Sigmoid colon (tissue), 7 donors: ENCODE results near the gene ADO. TPM values are rescaled to one million over a fixed set of nuclear protein-coding genes. Genes with fewer than 3 reads are reported as not detected.

Experiments
- DNase-seq: peaks from one replicate; pipeline ENCODE4 v3.0.0-alpha.2; 2019
- H3K27ac ChIP-seq, 4 donors: fragments of 200-600 bp; sonication (generic); one replicate each; pipeline ENCODE4 v1.5.1; 2016 to 2019; ENCODE audit warnings: mild to moderate bottlenecking in 1 of 4
- H3K27me3 ChIP-seq, 3 donors: fragments of 200-600 bp; sonication (generic); one replicate each; pipeline ENCODE4 v1.5.1; 2019; ENCODE audit warnings: mild to moderate bottlenecking in 1 of 3
- H3K36me3 ChIP-seq, 4 donors: fragments of 200-600 bp; sonication (generic); one replicate each; pipeline ENCODE4 v1.5.1; 2016 to 2019
- H3K4me1 ChIP-seq, 4 donors: fragments of 200-600 bp; sonication (generic); one replicate each; pipeline ENCODE4 v1.5.1; 2017 to 2019
- H3K4me3 ChIP-seq, 4 donors: fragments of 200-600 bp; sonication (generic); one replicate each; pipeline ENCODE4 v1.5.1; 2017 to 2019; ENCODE audit warnings: mild to moderate bottlenecking in 2 of 4, moderate library complexity in 1 of 4
- H3K9me3 ChIP-seq, 4 donors: fragments of 200-600 bp in 3 of 4; sonication (generic) in 3 of 4; one replicate each; pipeline versions ENCODE4 v1.5.1 to v1.6.1; 2013 to 2019
- CTCF ChIP-seq, 4 experiments: fragments of 450-650 bp in 3 of 4; fragments of 200-600 bp in 1 of 4; IDR thresholded peaks; one replicate each; pipeline ENCODE4 v1.5.1; 2016 to 2019; ENCODE audit warnings: antibody characterized with exemption in 4 of 4, mild to moderate bottlenecking in 3 of 4, moderate library complexity in 2 of 4
- EP300 ChIP-seq, 4 donors: sonication (generic); formaldehyde crosslinking; IDR thresholded peaks; one replicate each; pipeline ENCODE4 v1.6.1; 2017; ENCODE audit warnings: antibody characterized with exemption in 4 of 4
- POLR2A ChIP-seq, 2 donors: fragments of 450-650 bp; IDR thresholded peaks; one replicate each; pipeline ENCODE4 v1.6.1; 2016; ENCODE audit warnings: antibody characterized with exemption in 2 of 2, mild to moderate bottlenecking in 2 of 2, moderate library complexity in 2 of 2
- POLR2AphosphoS5 ChIP-seq, 4 donors: sonication (generic); formaldehyde crosslinking; IDR thresholded peaks; one replicate each; pipeline ENCODE4 v1.6.1; 2017; ENCODE audit warnings: antibody characterized with exemption in 4 of 4
- WGBS, 2 donors: extraction: QIAGEN DNeasy Blood & Tissue Kit; methylation state at CpG; one replicate each; pipeline ENCODE4 v1.1.7; 2013; 5-methylcytosine and 5-hydroxymethylcytosine counted together
- intact Hi-C: fragments of 100-400 bp; cut with DNase I; formaldehyde crosslinking; loops from one replicate; pipeline ENCODE4 v1.15.1; 2023
- polyA plus RNA-seq, 3 donors: library from polyadenylated mRNA; stranded (reverse); fragments of 200-250 nt; gene quantifications; one replicate each; pipeline ENCODE4 v1.2.3, GENCODE V29; 2013
- total RNA-seq, 4 donors: library from RNA; depleted of rRNA; stranded (reverse); fragments of >200 nt; gene quantifications; one replicate each; pipeline ENCODE4 v1.1.0, GENCODE V29; 2016
- donor health status: healthy with polysubstance abuse.
- donor health status: Bipolar disorder and iron deficiency.
- donor health status: healthy.

The ADO gene
- 10 to 100 TPM; 13.0 to 18.9 (median 18.0) TPM for total RNA-seq
- 1 to 10 TPM; 5.4 to 8.1 (median 7.4) TPM for polyA plus RNA-seq

GRCh38 chr10:62804356-62805230 lies at the start of gene ADO:
Gene ADO (plus strand): TSS chr10:62804720. CDS start chr10:62805060, 340 bp downstream.
- Histone ChIP-seq H3K4me3 (peak within 1 kb of the TSS; percentile 78 to 85 (median 78)), H3K4me1 (peaks cover 0 to 40% (median 38%) of the 10 kb centered on the region in 4 donors), H3K36me3 (no peaks in the 10 kb centered on the region), H3K27ac (peak within 1 kb of the TSS; percentile 91 to 95 (median 94)), H3K9me3 (no peaks in the 10 kb centered on the region), H3K27me3 (no peaks in the 10 kb centered on the region)
- peak; percentile 93 for DNase-seq
- TF ChIP-seq CTCF (IDR thresholded peaks at IDR 0.05) (no peak), POLR2AphosphoS5 (IDR thresholded peaks at IDR 0.05) (peak; percentile 62 to 87 (median 85)), EP300 (IDR thresholded peaks at IDR 0.05) (peak in 1 of 4 donors; percentile 38), POLR2A (IDR thresholded peaks at IDR 0.05) (peak; percentile 6 to 31)
- intact Hi-C loops = loop anchor here (2.0 to 10.0 kb wide), 6 partner anchors 14 to 920 kb away; partner anchors contain the start of gene NRBF2
- WGBS, 2 donors = 0% methylated on average over 87 of the region's 87 CpGs

GRCh38 chr10:62754963-62755362 lies 49.6 kb upstream of the ADO start:
- Histone ChIP-seq H3K4me1 (no peaks in the 10 kb centered on the region), H3K4me3 (no peak overlapping the region), H3K27me3 (no peaks in the 10 kb centered on the region), H3K9me3 (no peaks in the 10 kb centered on the region), H3K27ac (no peak overlapping the region), H3K36me3 (no peaks in the 10 kb centered on the region)
- DNase-seq = no peak
- TF ChIP-seq CTCF (IDR thresholded peaks at IDR 0.05) (no peak), POLR2AphosphoS5 (IDR thresholded peaks at IDR 0.05) (no peak), POLR2A (IDR thresholded peaks at IDR 0.05) (no peak), EP300 (IDR thresholded peaks at IDR 0.05) (no peak)
- intact Hi-C loops = no loop called here
- WGBS, 2 donors = 90 to 92% methylated on average over 1 of the region's 1 CpG

GRCh38 chr10:62755662-62756653 lies 48.6 kb upstream of the ADO start:
- no peak overlapping the region for H3K27ac ChIP-seq
- intact Hi-C loops = no loop called here
- no peaks in the 10 kb centered on the region for H3K9me3 ChIP-seq
- no peaks in the 10 kb centered on the region for H3K36me3 ChIP-seq
- no peaks in the 10 kb centered on the region for H3K4me1 ChIP-seq
- no peak for DNase-seq
- H3K27me3 ChIP-seq = no peaks in the 10 kb centered on the region
- 68 to 69% methylated on average over 8 of the region's 8 CpGs for WGBS, 2 donors
- TF ChIP-seq POLR2A (IDR thresholded peaks at IDR 0.05) = no peak
- no peak for TF ChIP-seq POLR2AphosphoS5 (IDR thresholded peaks at IDR 0.05)
- TF ChIP-seq CTCF (IDR thresholded peaks at IDR 0.05) = no peak
- TF ChIP-seq EP300 (IDR thresholded peaks at IDR 0.05) = no peak
- no peak overlapping the region for H3K4me3 ChIP-seq

GRCh38 chr10:62759599-62760175 lies 44.8 kb upstream of the ADO start:
- H3K27ac ChIP-seq = peak overlapping the region in 1 of 4 donors; percentile 39
- H3K4me1 ChIP-seq = no peaks in the 10 kb centered on the region
- DNase-seq = no peak
- H3K4me3 ChIP-seq = no peak overlapping the region
- H3K9me3 ChIP-seq = no peaks in the 10 kb centered on the region
- WGBS, 2 donors = 79 to 80% methylated on average over 5 of the region's 5 CpGs
- no peak for TF ChIP-seq CTCF (IDR thresholded peaks at IDR 0.05)
- TF ChIP-seq EP300 (IDR thresholded peaks at IDR 0.05) = no peak
- TF ChIP-seq POLR2A (IDR thresholded peaks at IDR 0.05) = no peak
- no peak for TF ChIP-seq POLR2AphosphoS5 (IDR thresholded peaks at IDR 0.05)
- H3K27me3 ChIP-seq = no peaks in the 10 kb centered on the region
- intact Hi-C loops = no loop called here
- no peaks in the 10 kb centered on the region for H3K36me3 ChIP-seq
